Omental fat pad (tissue), 4 donors: Measurements from ENCODE around the gene CLEC5A. TPM values are rescaled to one million over a fixed set of nuclear protein-coding genes. Genes with fewer than 3 reads are reported as not detected.

Experiments
- ATAC-seq: fragments of 150-250 bp; one replicate; pipeline ENCODE4 v1.9.1; 2016; ENCODE audit warnings: mild to moderate bottlenecking, moderate library complexity; ENCODE audit not compliant: low FRiP score
- DNase-seq: peaks from one replicate; pipeline ENCODE4 v3.0.0-alpha.2; 2019; ENCODE audit warnings: low spot score
- CTCF ChIP-seq, 3 donors: fragments of 450-650 bp; IDR thresholded peaks; one replicate each; pipeline ENCODE4 v1.5.1; 2016 to 2017; ENCODE audit warnings: antibody characterized with exemption in 3 of 3, mild to moderate bottlenecking in 3 of 3, moderate library complexity in 2 of 3
- total RNA-seq, 4 donors: library from RNA; depleted of rRNA; stranded (reverse); fragments of >200 nt; gene quantifications; one replicate each; pipeline ENCODE4 v1.1.0, GENCODE V29; 2016

Gene CLEC5A
- total RNA-seq, 4 donors from 2014 or later = 0.25 to 1.1 (median 0.53) TPM

GRCh38 chr7:141973673-141974072, 26.9 kb upstream of the CLEC5A start, which contains the start of gene TAS2R38:
TAS2R38 (minus strand) TSS chr7:141973773; CDS start chr7:141973689, 84 bp downstream.
- no peak for TF ChIP-seq CTCF (IDR thresholded peaks at IDR 0.05)
- no peak for ATAC-seq
- DNase-seq = no peak

GRCh38 chr7:141960687-141961422, 14.1 kb upstream of the CLEC5A start:
- DNase-seq = no peak
- TF ChIP-seq CTCF (IDR thresholded peaks at IDR 0.05) = no peak
- no peak for ATAC-seq

- TF ChIP-seq CTCF (IDR thresholded peaks at IDR 0.05) = no peak
- ATAC-seq (no peak), DNase-seq (no peak)
Measured at GRCh38 chr7:141956084-141956483, 9.3 kb upstream of the CLEC5A start.

- DNase-seq = no peak
- no peak for TF ChIP-seq CTCF (IDR thresholded peaks at IDR 0.05)
- no peak for ATAC-seq
Measured at GRCh38 chr7:141954334-141954733, 7.6 kb upstream of the CLEC5A start.

- no peak for ATAC-seq
- no peak for TF ChIP-seq CTCF (IDR thresholded peaks at IDR 0.05)
- no peak for DNase-seq
Measured at GRCh38 chr7:141952461-141952860, 5.7 kb upstream of the CLEC5A start.

GRCh38 chr7:141950806-141951205, 4.0 kb upstream of the CLEC5A start:
- no peak for TF ChIP-seq CTCF (IDR thresholded peaks at IDR 0.05)
- no peak for ATAC-seq
- no peak for DNase-seq

- ATAC-seq (no peak), DNase-seq (no peak)
- no peak for TF ChIP-seq CTCF (IDR thresholded peaks at IDR 0.05)
Measured at GRCh38 chr7:141949911-141950310, 3.1 kb upstream of the CLEC5A start.
